NCI-H1436 treated with DMSO at 0.1 percent for 48 hours (cell line): ENCODE measurements around the gene MEG3.
"Not testable (repeated sequence)": the region's sequence is repeated elsewhere in the genome, so short reads cannot be mapped to it uniquely, and the experiment has no call there.

Source experiments
- DNase-seq: peaks from one replicate; lab custom pipeline; 2025; lab: John Stamatoyannopoulos, UW

MEG3 gene

DNA sequence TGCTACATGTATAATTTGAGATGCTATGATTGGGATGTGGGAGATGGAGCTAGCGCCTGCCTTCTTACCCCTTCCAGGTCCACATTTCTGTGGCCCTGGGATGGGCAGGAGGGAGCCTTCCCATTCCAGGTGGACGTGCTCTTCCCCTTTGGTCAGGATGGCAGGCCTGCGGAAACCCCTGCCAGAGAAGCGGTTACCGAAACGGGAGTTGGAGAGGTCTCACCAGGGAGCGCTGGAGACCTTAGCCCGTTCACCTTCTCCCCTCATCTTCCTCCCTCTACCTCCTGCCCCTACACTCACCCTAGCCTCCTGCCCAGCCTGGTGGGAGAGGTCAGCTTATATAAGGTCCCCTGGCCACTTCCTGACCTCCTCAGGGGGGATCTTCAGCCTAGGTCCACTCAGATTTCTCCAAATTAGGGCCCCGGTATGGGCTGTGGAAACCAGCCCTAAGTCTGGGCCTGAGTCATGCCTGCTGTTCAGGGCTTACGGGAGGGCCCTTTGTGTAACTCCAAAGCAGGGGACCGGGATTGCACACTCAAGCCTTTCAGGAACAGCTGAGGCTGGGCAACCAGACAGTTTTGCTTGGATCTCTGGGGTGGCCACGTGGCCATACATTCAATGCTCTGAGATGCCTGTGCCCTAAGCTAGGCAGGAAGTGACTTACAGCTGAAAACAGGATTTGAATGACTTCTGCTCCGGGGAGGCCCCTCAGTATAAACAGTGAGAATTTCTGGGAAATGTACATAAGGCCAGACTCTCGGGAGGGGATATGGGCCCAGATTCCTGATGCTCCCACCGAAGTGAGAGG, 10.2 kb upstream of the MEG3 start:
- no peak for DNase-seq

DNA sequence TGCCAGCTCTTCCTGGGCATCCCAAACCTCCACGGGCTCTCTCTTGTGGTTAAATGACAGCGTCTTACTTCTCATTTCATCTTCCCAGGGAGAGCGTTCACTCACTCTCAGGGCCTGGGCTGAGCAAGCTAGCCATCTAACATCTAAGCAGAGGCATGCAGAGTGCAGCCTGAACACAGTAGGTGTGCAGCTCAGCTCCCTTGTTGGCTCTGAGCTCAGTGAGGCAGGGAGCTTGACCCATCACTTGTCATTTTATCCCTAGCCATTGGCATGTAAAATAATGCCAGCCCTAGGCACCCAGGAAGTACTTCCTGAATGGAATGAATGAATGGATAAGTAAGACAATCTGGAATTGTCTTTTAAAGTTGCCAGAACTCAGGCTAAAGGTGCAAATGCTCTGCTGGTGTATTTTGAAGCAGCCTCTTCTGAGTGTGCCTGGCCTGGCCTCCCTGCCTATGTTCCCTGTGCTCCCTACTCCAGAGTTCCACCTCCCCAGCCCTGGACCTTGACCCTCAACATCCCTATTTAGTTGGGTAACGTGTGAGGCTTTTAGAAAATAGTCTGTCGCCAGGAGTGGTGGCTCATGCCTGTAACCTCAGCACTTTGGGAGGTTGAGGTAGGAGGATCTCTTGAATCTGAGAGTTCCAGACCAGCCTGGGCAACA, 9.5 kb upstream of the MEG3 start:
- no peak for DNase-seq

DNA sequence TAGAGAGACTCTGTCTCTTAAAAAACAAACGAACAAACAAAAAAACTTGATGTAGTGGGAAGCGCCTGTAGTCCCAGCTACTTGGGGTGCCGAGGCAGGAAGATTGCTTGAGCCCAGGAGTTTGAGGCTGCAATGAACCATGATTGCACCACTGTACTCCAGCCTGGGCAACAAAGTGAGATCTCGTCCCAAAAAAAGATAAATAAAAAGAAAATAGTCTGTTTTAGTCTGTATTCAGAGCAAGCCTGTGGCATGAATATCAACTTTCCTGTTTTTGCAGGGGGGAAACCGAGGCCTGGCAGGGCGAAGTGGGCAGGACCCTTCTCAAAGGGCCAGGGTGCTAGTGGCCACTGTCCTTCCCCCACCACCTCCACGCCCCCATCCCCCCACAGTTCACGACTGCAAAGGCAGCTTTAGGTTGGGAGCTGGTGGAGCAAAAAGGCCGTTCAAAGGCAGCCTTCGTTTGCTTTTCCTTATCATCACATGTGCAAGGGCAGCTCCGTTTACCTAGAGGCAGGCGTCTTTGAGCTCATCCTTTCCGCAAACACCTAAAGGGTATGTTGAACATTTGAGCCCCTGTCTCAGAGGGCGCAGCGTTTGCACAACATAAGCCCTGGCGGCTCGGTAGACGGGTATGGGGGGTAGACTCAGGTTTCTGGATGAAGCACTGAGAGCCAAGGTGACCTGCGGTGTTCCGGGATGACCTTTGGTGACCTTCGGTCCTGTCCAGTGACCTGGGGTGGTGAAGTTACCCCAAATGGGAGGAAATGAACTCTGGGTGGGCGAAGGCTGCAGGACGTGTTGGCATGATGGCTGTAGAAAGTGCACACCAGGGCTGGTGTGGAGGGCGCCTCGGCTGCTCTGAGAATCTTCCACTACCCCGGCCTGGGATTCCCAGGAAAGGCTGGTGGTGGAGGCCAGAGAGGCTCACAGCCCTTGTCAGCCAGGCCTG, 8.7 kb upstream of the MEG3 start:
- no peak for DNase-seq

DNA sequence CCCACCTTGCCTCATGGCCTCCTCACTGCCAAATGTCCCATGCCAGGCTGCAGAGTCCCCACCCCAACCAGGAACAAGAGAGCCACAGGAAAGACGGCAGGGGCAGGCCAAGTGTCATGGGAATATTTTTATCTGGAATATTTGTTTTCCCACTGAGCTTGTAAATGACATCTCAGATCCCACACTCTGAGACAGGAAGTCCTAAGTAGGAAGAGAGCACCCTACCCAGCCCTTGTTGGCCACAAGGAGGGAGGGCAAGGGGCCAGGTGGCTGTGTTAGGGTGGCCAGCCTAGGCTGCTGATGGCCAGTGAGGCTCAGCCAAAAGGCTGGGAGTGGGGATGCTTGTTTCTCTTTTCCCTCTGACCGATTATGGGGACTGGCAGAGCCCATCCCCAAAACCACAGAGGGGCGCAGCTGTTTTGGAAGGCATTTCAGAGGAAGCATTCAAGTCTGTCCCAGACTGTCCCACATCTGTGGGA, 7.7 kb upstream of the MEG3 start:
- no peak for DNase-seq

DNA sequence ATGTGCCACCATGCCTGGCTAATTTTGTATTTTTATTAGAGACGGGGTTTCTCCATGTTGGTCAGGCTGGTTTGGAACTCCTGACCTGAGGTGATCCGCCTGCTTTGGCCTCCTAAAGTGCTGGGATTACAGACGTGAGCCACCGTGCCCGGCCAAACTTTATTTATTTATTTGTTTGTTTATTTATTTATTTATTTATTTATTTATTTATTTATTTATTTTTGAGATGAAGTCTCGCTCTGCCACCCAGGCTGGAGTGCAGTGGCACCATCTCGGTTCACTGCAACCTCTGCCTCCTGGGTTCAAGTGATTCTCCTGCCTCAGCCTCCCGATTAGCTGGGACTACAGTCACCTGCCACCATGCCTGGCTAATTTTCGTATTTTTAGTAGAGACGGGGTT, 7.0 kb upstream of the MEG3 start:
- DNase-seq = not testable (repeated sequence)

DNA sequence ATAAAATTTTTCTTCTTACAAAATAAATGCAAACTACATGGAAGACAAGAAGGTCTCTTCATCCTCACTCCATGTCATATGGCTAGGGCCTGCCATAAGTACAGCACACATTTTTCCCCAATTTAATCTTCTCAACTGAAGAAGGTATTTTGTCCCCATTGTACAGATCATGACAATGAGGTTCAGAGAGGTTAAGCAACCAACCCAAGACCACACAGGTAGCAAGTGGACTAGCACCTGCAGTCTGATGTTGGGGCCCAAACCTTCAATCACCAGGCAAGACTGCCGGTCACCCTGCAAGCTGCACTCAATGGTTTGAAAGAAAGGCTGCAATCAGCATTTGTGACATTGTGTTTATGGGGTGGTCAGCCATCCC, 6.5 kb upstream of the MEG3 start:
- no peak for DNase-seq

DNA sequence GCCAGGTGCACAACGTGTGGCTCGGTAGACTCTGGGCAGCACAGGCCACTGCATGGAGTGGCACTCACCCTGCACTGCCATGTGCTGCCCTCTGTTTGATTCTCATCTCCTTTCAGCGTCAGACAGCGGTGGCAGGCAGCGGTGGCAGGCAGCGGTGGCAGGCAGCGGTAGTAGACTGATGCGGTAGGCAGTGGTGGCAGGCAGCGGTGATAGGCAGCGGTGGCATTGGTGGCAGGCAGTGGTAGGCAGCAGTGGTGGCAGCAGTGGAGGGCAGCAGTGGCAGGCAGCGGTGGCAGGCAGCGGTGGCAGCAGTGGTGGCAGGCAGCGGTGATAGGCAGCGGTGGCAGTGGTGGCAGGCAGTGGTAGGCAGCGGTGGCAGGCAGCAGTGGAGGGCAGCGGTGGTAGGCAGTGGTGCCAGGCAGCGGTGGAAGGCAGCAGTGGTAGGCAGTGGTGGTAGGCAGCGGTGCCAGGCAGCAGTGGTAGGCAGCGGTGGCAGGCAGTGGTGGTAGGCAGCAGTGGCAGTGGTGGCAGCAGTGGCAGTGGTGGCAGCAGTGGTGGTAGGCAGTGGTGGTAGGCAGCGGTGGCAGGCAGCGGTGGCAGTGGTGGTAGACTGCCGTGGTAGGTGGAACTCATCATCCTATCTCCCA, 6.0 kb upstream of the MEG3 start:
- DNase-seq = no peak

DNA sequence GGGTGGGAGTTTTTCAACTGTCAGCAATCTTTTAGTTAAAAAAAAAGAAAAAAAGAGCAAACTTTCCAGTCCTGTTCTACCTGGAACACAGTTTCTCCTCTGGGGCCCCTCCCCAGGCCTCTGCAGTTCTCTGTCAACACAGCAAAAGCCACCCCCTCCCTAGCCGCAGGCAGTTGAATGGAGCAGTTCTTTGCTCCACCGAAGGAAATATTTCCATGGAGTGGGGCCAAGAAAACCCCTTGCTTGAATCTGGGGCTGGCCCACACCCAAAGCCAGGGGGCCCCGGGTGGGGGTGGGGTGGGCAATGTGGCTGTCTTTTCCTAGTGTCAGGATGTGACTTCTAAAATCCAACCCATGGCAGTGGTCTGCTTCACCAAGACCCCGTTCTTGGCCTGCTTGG, 5.0 kb upstream of the MEG3 start:
- DNase-seq = no peak

DNA sequence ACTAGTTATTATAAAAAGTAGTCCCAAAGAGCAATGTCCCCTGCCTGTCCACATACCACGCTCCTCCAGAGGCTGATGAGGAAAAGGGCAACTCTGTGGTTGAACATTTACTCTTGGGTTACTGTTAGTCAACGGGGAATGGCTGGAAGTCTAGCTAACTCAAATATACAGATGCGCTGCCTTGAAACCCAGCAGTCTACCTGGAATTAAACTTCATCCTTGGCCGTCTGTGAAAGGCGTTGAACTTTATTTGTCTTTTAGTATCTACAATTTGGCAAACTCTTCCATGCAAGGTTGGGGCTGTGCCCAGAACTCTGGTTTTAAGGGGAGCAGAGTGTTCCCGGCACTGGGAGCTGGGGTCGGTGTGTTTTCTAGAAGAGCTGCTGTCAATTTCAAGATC, 3.9 kb upstream of the MEG3 start:
- DNase-seq = no peak

DNA sequence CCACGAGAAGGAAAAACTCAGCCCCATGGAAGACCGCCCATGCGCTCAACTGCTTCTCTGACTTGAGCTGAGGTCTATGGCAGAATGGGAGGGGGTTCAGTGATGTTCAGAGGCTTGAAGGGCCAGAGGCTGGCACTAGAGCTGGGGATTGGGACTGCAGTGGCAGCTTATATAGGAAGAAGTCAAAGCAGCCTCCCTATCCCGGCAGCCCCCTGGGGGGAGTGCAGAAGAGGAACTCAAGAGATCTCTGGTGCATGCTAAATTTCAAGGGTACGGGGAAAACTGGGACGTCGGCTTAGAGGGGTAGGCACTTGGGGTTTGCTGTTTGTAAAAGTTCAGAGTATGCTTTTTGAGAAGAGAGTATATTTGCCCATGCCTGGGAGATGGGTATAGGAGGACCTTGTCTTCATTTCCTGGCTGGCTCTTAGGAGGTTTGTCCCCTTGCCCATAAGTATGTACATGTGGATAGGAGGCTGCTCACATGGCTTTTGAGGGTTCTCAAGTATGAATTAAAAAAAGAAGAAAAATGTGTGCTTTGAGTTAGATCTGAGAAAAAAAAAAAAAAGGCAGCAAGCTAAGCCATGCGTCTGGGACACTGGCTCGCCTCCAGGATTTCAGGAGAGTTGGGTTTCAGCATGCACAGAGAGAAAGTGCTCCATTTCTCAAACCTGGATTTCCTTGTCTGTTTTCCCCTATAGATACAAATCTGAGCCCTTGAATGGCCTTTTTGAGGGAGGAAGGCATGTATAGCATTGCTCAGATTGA, 3.2 kb upstream of the MEG3 start:
- no peak for DNase-seq

- DNase-seq = no peak
These were observed 2.4 kb upstream of the MEG3 start for GRCh38 chr14:100823413-100824080.

DNA sequence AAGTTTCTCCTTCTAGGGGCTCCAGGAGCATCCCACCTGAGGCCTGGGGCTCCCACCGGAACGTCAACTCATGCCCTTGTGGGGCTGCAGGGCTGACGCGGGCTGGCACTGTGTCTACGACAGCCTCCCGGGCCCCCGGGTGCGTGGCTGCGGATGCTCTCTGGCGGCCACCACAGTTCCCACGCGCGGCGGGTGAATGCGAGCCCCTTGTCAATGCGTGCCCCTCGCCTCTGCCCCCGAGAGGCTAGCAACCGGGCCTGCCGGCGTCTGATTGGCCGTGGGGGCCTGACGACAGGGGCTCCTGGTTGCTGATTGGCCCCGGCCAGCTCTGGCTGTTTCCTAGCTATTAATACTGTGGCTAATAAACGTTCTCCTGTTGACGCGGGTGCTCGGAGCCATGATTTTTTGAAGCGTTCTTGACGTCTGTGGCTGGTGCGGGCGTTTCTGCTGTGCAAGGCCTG, 1.8 kb upstream of the MEG3 start:
- no peak for DNase-seq

GRCh38 chr14:100824901-100825712, 811 bp upstream of the MEG3 start:
- DNase-seq = no peak

DNA sequence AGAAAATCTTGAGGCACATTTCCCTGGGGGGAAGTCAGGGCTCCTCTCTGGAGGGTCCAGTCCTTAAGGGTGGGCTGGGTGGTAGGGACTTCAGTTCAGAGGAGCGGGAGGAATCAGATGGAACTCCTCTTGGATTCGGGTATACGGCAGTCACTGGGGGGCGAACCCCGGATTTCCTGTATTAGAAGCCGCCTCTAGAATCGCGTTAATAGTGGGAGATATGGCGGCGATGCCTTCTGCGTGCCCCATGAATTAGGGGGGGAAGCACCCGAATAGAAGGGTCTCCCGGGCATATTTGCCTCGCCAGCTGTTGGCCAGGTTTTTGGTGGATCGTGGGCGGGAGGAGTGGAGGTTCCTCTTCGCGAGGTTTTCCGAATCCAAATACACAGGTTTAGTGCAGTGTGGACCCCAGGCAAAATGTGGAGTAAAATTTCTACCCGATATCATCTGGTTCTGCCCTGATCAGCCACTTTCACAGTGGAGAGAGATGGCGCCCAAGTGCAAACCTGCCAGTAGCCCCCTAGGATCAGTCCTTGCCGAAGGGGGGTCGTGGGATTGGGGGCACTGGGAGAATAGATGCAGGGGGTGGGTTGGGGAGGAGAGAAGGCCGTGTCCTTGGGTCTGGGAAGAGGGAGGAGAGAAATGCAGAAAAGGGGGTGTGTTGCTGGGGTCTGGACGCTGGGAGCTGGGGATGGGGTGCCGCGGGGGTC, 628 bp downstream of the MEG3 start:
- no peak for DNase-seq

DNA sequence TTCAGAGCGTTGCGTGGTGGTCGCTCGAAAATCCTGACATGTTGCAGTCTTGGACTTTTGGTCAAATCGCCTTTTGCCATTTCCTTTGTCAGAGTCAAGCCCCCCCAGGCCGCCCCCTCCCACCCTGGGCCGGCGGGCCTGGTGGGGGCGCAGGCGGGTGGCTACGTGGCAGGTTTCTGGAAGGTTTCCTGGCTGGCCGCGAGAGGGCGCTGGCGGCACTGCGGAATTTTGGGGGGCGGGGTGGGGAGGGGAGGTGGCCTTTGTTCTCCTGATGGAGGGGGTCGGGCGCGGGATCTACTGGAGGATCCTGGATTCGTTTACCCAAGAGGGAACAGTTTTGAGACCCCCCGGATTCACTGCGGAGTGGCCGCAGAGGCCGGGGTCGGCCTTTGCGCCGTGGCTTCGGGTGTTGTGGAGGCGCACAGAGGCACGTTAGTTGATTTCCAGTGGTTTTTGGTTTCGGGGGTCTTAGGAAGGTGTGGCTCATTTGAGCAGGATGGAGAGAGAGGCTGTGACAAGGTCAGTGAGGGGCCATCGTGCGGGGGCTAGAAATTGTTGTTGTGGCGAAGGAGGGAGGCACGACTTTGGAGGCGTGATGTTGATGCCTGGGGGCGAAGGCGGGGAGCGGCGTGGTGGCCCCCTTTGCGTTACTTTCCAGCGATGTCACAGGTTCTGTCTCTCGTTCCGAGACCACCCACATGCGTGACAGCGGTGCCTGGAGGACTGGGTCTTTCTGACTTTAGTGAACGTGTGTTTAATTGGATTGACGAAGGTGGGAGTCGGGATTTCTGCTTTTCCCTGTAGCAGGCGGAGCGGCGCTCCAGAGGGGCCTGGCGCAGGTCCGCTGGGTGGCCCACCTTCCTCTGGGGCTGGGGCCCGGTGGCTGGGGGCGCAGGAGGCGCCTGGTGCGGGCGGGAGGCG, 1.4 kb downstream of the MEG3 start:
- DNase-seq = no peak

- DNase-seq = no peak
These were observed 2.3 kb downstream of the MEG3 start for GRCh38 chr14:100828031-100828769.

- DNase-seq = no peak
These were observed 4.8 kb downstream of the MEG3 start for GRCh38 chr14:100830681-100831080.
